ENCODE measurements around the gene MACF1.

GRCh38 chr1:39163469-39163868 lies 41.0 kb upstream of the MACF1 start:
- no peak for TF ChIP-seq POLR2A (IDR thresholded peaks at IDR 0.05; ENCODE audit: low read depth, low read length)
- TF ChIP-seq POLR2AphosphoS5 (IDR thresholded peaks at IDR 0.05; ENCODE audit: low read depth, low read length), result no peak
